NCI-H460 (cell line): ENCODE data around the gene ZFP1. TPM values are rescaled to one million over a fixed set of nuclear protein-coding genes. Genes with fewer than 3 reads are reported as not detected.
"Not testable (repeated sequence)": the region's sequence is repeated elsewhere in the genome, so short reads cannot be mapped to it uniquely, and the experiment has no call there.

ENCODE experiments used
- DNase-seq: peaks from one replicate; pipeline ENCODE4 v3.0.0-alpha.2; 2016; ENCODE audit warnings: low read depth; ENCODE audit errors: extremely low read depth
- total RNA-seq: library from RNA; depleted of rRNA; stranded (reverse); fragments of >200 nt; shearing (Covaris generic); gene quantifications from 2 replicates; pipeline ENCODE4 v1.2.3, GENCODE V29; 2014

Gene ZFP1
- total RNA-seq, 1 experiment from 2014 or later, result 18.5 TPM

GRCh38 chr16:75202069-75202590 is 53.8 kb downstream of the ZFP1 start:
- DNase-seq, result no peak

- no peak for DNase-seq
Observed at GRCh38 chr16:75203096-75203495, 54.8 kb downstream of the ZFP1 start.

- no peak for DNase-seq
Observed at GRCh38 chr16:75203667-75204409, 55.5 kb downstream of the ZFP1 start.

- no peak for DNase-seq
Observed at GRCh38 chr16:75204410-75204758, 56.1 kb downstream of the ZFP1 start.

- not testable (repeated sequence) for DNase-seq
Observed at GRCh38 chr16:75204905-75205304, 56.6 kb downstream of the ZFP1 start.

- DNase-seq, result not testable (repeated sequence)
Observed at GRCh38 chr16:75205438-75205837, 57.1 kb downstream of the ZFP1 start.

GRCh38 chr16:75205961-75206748 is 57.8 kb downstream of the ZFP1 start:
- DNase-seq, result not testable (repeated sequence)

GRCh38 chr16:75206749-75207451 is 58.6 kb downstream of the ZFP1 start, which contains the start of gene CTRB2:
Gene CTRB2 (minus strand): TSS chr16:75207161. CDS start chr16:75207141, 20 bp downstream.
- DNase-seq, result no peak

GRCh38 chr16:75207831-75208230 is 59.5 kb downstream of the ZFP1 start:
- DNase-seq, result no peak

- DNase-seq, result no peak
Observed at GRCh38 chr16:75208242-75208825, 60.0 kb downstream of the ZFP1 start.

GRCh38 chr16:75208861-75209505 is 60.7 kb downstream of the ZFP1 start:
- DNase-seq, result no peak

- not testable (repeated sequence) for DNase-seq
Observed at GRCh38 chr16:75209514-75209913, 61.2 kb downstream of the ZFP1 start.

- DNase-seq, result no peak
Observed at GRCh38 chr16:75209944-75210343, 61.6 kb downstream of the ZFP1 start.

GRCh38 chr16:75211286-75211685 is 63.0 kb downstream of the ZFP1 start:
- DNase-seq, result not testable (repeated sequence)

- DNase-seq, result no peak
Observed at GRCh38 chr16:75216127-75216526, 67.8 kb downstream of the ZFP1 start.

GRCh38 chr16:75216576-75216975 is 68.3 kb downstream of the ZFP1 start:
- DNase-seq, result no peak

- DNase-seq, result no peak
Observed at GRCh38 chr16:75217389-75217851, 69.1 kb downstream of the ZFP1 start.

- DNase-seq, result no peak
Observed at GRCh38 chr16:75218256-75219076, 70.1 kb downstream of the ZFP1 start, which contains the start of gene CTRB1. Gene CTRB1 (plus strand): TSS chr16:75218988. CDS start chr16:75219008, 20 bp downstream.

- DNase-seq, result no peak
Observed at GRCh38 chr16:75219088-75219487, 70.8 kb downstream of the ZFP1 start.
